ENCODE measurements around the gene SF3A1. TPM values are rescaled to one million over a fixed set of nuclear protein-coding genes. Genes with fewer than 3 reads are reported as not detected.

The SF3A1 gene
- total RNA-seq, 4 donors from 2014 or later = 29.1 to 94.2 (median 63.3) TPM

- WGBS, 2 donors = 19 to 54% methylated on average over 3 to 9 of the region's 9 CpGs
- DNase-seq = no peak
- TF ChIP-seq POLR2A (IDR thresholded peaks at IDR 0.05) (peak in 1 of 4 donors; percentile 15), CTCF (IDR thresholded peaks at IDR 0.05) (no peak)
- H3K36me3 ChIP-seq = peaks cover 0 to 66% (median 8%) of the 10 kb centered on the region in 3 donors
- peak overlapping the region; percentile 88 to 99 (median 94) for H3K27ac ChIP-seq
- no peaks in the 10 kb centered on the region for H3K9me3 ChIP-seq
- no peak overlapping the region for H3K4me3 ChIP-seq
- no peaks in the 10 kb centered on the region for H3K27me3 ChIP-seq
- H3K4me1 ChIP-seq = peaks cover 79 to 100% (median 85%) of the 10 kb centered on the region in 3 donors
- intact Hi-C loops (cut with DNase I) = no loop called here
Measured at GRCh38 chr22:30301995-30302809, 54.5 kb downstream of the SF3A1 start.

GRCh38 chr22:30299322-30299721 lies 57.4 kb downstream of the SF3A1 start:
- no peak for DNase-seq
- peaks cover 59 to 100% (median 70%) of the 10 kb centered on the region in 3 donors for H3K4me1 ChIP-seq

GRCh38 chr22:30297991-30298701 lies 58.5 kb downstream of the SF3A1 start:
- peaks cover 54 to 100% (median 69%) of the 10 kb centered on the region in 3 donors for H3K4me1 ChIP-seq

More at GRCh38 chr22:30299322-30299721, 57.4 kb downstream of the SF3A1 start:
- WGBS, 2 donors = 80 to 88% methylated on average over 12 of the region's 13 CpGs
- no peak overlapping the region for H3K4me3 ChIP-seq
- peaks cover 13 to 95% (median 21%) of the 10 kb centered on the region in 3 donors for H3K36me3 ChIP-seq
- intact Hi-C loops (cut with DNase I) = no loop called here
- TF ChIP-seq CTCF (IDR thresholded peaks at IDR 0.05) (no peak), POLR2A (IDR thresholded peaks at IDR 0.05) (no peak)
- peak overlapping the region; percentile 77 to 99 (median 90) for H3K27ac ChIP-seq
- no peaks in the 10 kb centered on the region for H3K9me3 ChIP-seq
- no peaks in the 10 kb centered on the region for H3K27me3 ChIP-seq

GRCh38 chr22:30297276-30297990 lies 59.3 kb downstream of the SF3A1 start:
- peaks cover 32 to 100% (median 32%) of the 10 kb centered on the region in 3 donors for H3K36me3 ChIP-seq
- no peaks in the 10 kb centered on the region for H3K9me3 ChIP-seq
- WGBS, 2 donors = 81 to 92% methylated on average over 7 to 9 of the region's 11 CpGs
- H3K27me3 ChIP-seq = no peaks in the 10 kb centered on the region
- peaks cover 54 to 100% (median 66%) of the 10 kb centered on the region in 3 donors for H3K4me1 ChIP-seq
- intact Hi-C loops (cut with DNase I) = no loop called here
- TF ChIP-seq CTCF (IDR thresholded peaks at IDR 0.05) = no peak
- TF ChIP-seq POLR2A (IDR thresholded peaks at IDR 0.05) = no peak
- DNase-seq = no peak
- peak overlapping the region; percentile 56 to 99 (median 90) for H3K27ac ChIP-seq
- H3K4me3 ChIP-seq = no peak overlapping the region

More at GRCh38 chr22:30297991-30298701, 58.5 kb downstream of the SF3A1 start:
- no peak for DNase-seq
- H3K36me3 ChIP-seq = peaks cover 25 to 99% (median 25%) of the 10 kb centered on the region in 3 donors
- no peaks in the 10 kb centered on the region for H3K27me3 ChIP-seq
- no peak overlapping the region for H3K4me3 ChIP-seq
- H3K9me3 ChIP-seq = no peaks in the 10 kb centered on the region
- peak overlapping the region; percentile 77 to 99 (median 90) for H3K27ac ChIP-seq
- no CpG with 5 or more reads among the region's 9 CpGs for WGBS, 2 donors
- intact Hi-C loops (cut with DNase I) = no loop called here
- peak in 1 of 6 experiments; percentile 38 for TF ChIP-seq CTCF (IDR thresholded peaks at IDR 0.05)
- peak in 1 of 4 donors; percentile 53 for TF ChIP-seq POLR2A (IDR thresholded peaks at IDR 0.05)

Measured in esophagus squamous epithelium (tissue), 5 donors.